ENCODE data around the gene KRT80.

DNA sequence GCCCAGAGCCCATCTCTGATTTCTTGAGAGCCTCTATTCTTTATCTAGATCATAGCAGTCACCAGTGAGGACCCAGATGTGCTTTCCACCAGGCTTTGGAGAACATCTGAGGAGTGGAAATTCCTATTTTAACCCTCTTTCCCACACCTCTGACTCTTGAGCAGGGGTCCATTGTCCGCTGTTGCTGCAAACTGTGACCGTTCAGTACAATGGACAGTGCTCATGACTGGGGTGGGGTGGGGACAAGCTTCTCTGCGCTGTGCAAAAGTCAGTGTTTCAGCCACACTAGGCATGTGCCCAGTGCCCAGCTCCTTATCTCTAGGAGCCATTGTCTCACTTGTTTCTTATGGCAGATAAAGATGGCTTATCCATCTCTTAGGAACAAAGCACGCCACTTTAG is 24.3 kb upstream of the KRT80 start:
- TF ChIP-seq POLR2A (IDR thresholded peaks at IDR 0.05; ENCODE audit: low read depth, low read length) (no peak), TAF1 (IDR thresholded peaks at IDR 0.05; ENCODE audit: borderline replicate concordance, low read depth, low read length) (no peak)

Measured in GM12892 (cell line).